Endothelial cell of coronary artery (primary cell): ENCODE data around the gene ITGA3. TPM values are rescaled to one million over a fixed set of nuclear protein-coding genes. Genes with fewer than 3 reads are reported as not detected.

Experiments used
- total RNA-seq: library from RNA; depleted of rRNA; stranded (reverse); fragments of >200 nt; gene quantifications from 2 replicates; pipeline ENCODE4 v1.2.3, GENCODE V29; 2014

ITGA3 gene
- total RNA-seq: 94.5 and 266 TPM in 2 replicates

DNA sequence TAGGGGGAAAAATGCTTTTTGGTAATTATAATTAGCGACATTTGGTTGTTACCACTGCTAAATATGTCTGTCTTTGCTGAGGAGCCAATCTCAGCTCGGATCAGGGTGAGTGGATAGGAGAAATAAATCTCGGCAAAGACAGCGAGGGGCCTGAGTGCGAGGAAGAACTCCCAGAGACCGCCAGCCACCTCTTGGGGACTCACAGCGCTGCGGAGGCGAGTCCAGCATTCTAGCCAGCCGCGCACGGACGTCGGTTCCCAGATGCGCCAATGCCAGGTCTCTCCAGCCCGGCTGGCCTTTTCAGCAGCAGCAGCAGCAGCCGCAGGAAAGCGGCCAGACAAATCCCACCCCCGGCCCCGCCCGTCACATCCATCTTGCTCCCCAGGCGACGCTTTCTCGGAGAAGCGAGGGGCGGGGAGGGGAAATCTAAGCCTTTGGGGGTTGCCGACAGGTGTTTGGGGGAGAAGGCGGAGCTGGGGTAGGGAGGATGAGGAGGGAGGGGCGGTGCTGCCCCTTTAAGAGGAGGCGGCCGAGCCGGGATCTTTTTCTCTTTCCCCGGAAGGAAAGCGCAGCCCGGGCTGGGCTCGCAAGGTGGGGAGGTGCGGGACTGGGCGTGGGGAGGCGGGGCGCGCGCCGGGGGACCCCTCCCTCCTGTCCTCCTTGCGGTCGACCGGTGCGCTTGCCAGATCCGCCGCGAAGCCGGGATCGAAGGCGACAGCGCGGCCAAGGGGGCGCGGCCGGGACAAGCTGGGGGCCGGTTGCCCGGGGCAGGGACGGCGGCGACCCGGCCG lies at the start of gene ITGA3:
ITGA3 (plus strand) TSS at position 685 of the 791 bp plus-strand sequence. CDS start 330 bp downstream, outside the sequence.

DNA sequence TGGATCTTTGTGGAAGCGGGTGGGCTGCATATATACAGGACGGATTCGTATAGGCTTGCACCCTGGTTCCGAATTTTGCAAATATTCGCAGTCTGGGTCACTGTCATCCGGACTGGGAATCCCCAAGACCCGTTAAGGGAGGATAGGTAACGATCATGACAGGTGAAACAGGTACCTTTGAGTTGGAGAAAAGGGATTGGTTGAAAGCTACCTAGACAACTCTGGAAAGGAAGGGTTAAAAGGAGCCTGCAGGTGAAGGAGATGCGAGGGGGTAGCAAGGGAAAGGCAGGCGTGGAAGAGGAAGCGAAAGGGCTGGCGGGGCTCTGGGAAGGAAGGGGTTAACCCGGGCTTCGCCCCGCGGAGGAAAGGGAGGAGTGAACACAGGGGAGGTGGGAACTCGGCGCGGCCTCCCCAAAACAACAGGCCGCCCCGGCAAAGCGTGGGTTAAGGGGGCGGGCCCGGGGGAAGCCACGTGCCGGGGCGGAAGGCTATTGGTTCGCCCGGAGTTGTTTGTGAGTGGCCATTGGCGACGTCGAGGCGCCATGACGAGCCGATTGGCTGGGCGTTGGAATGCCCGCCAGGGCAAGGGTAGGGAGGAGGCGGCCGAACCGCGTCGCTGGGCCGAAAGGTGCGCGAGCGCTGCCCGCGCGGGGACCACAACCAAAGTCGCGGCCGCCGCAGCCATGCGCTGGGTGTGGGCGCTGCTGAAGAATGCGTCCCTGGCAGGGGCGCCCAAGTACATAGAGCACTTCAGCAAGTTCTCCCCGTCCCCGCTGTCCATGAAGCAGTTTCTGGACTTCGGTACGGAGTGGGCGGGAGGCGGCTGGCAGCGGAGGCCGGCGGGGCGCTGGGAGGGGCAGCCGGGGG lies 39.1 kb downstream of the ITGA3 start, which contains the start of gene PDK2:
PDK2 (plus strand) TSS at position 599 of the 867 bp plus-strand sequence; CDS start at position 684, 85 bp downstream.

DNA sequence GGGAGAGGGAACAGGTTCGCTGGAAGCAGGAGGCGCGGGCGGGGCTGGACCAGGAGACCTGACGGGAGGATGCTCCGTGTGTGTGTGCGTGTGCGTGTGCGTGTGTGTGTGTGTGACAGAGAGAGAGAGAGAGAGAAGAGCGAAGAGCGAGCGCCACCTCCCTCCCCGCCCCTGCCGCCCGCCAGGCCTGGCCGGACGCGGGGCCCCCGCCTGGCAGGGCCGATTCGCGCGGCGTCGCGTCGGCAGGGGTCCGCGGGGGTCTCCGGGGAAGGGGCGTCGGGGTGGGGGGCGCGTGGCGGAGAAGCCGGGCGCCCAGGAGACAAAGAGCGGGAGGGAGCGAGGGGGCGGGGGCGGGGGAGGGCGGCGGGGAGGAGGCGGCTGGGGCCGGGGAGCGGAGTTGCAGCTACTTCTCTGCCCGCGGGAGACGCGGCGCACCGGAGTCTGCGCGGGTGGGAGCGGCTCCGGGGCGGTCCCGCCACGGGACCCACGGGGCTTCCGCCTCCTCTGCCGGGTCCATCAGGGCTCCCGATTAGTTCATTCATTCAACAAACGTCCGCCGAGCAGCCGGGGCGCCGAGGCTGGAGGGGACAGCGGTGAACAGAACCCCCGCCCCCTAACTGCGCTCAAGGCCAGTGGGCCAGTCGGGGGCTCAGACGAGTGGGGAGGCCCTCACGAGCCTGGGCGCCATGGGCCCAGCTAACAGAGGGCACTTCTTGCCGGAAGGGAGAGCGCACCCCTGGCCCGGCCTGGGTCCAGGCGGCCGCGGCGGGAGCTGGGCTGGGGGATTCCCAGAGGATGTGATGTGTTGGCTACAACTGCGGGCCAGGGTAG lies 74.0 kb downstream of the ITGA3 start, which contains the start of gene SAMD14:
SAMD14 (minus strand) TSS at position 433 of the 831 bp plus-strand sequence. CDS start 5,201 bp downstream, outside the sequence.

Other genes with a start within 250 kb of the ITGA3 start
- gene TAC4, start 208.0 kb upstream of the ITGA3 start, total RNA-seq: not detected in 2 replicates
- not detected in 2 replicates for gene DLX4, start 86.9 kb upstream of the ITGA3 start, total RNA-seq
- gene DLX3, start 60.9 kb upstream of the ITGA3 start, total RNA-seq: not detected in 2 replicates
- gene PDK2, start 39.2 kb downstream of the ITGA3 start, total RNA-seq: 7.8 and 11.5 TPM in 2 replicates
- 2.8 and 5.0 TPM in 2 replicates for gene SAMD14, start 74.0 kb downstream of the ITGA3 start, total RNA-seq
- 30.9 and 46.6 TPM in 2 replicates for gene PPP1R9B, start 94.6 kb downstream of the ITGA3 start, total RNA-seq
- gene SGCA, start 109.9 kb downstream of the ITGA3 start, total RNA-seq: 0.75 TPM in 1 of 2 replicates, not detected in the other
- gene COL1A1, start 145.5 kb downstream of the ITGA3 start, total RNA-seq: 1.2 and 725 TPM in 2 replicates
- gene TMEM92, start 218.4 kb downstream of the ITGA3 start, total RNA-seq: not detected in 2 replicates